Mucosa of descending colon (tissue), 3 donors: ENCODE results near the gene C1orf21. TPM values are rescaled to one million over a fixed set of nuclear protein-coding genes. Genes with fewer than 3 reads are reported as not detected.

Experiments
- ATAC-seq: fragments of 200-7000 bp; cut with Tn5 transposase; one replicate; pipeline ENCODE4 v1.9.1; 2020; ENCODE audit warnings: mild to moderate bottlenecking, moderate library complexity
- DNase-seq, 3 donors: peaks; one replicate each; pipeline ENCODE4 v3.0.0-alpha.2; 2020
- H3K36me3 ChIP-seq: fragments of 200-600 bp; one replicate; pipeline ENCODE4 v1.8.0; 2021; ENCODE audit warnings: low read depth, mild to moderate bottlenecking
- H3K4me1 ChIP-seq: fragments of 200-600 bp; one replicate; pipeline ENCODE4 v1.8.0; 2021; ENCODE audit warnings: low read depth, mild to moderate bottlenecking
- H3K4me3 ChIP-seq: fragments of 200-600 bp; one replicate; pipeline ENCODE4 v1.8.0; 2021; ENCODE audit warnings: mild to moderate bottlenecking
- H3K9me3 ChIP-seq: fragments of 200-600 bp; one replicate; pipeline ENCODE4 v1.8.0; 2021; ENCODE audit warnings: mild to moderate bottlenecking
- intact Hi-C, 2 donors: fragments of 100-400 bp; cut with DNase I in 1 of 2; cut with micrococcal nuclease in 1 of 2; formaldehyde crosslinking; loops; one replicate each; pipeline versions ENCODE4 v1.11.0 to v1.11.1; 2022; cut with DNase I, micrococcal nuclease
- total RNA-seq, 3 donors: library from RNA; stranded (reverse); fragmentation: NEBNext Ultra II Directional in 2 of 3; extraction: Animal tissue kit (Norgen Biotek cat#: 25700) in 2 of 3; gene quantifications; one replicate each; pipeline versions ENCODE4 v1.2.1 to v1.2.4, GENCODE V29; 2021 to 2023
- TF ChIP-seq, protein P1 (sequence below): fragments of 200-600 bp; IDR thresholded peaks from one replicate; pipeline ENCODE4 v1.8.0; 2022; ENCODE audit warnings: antibody characterized with exemption, mild to moderate bottlenecking
- donor health status: DM: no; HTN: no; CAD: no; lungs with moderate emphysema.
- donor health status: DM: no; HTN: no; CAD: no.
- donor health status: DM: no; HTN: yes; CAD: no.

Gene C1orf21
- total RNA-seq, 3 donors from 2014 or later: 70.9 to 109 (median 96.8) TPM

DNA sequence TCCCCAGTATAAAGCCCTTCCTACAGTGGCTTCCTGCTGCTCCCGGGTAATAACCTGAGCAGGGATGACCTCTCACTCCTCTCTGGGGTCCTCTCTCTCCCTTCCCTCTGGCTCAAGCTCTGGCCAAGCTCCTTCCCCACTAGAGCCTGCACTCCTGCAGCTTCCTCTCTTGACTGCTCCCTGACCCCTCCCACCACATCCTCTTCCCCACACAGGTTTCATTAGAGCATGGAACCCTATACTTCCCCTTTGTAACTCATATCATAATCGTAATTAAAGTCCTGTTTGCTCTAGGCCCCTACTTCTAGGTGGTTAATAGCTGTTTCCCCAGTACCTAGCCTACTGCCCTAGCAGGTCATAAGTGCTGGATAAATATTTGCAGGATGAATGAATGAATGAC is 146.2 kb downstream of the C1orf21 start:
- TF ChIP-seq, protein P1, sequence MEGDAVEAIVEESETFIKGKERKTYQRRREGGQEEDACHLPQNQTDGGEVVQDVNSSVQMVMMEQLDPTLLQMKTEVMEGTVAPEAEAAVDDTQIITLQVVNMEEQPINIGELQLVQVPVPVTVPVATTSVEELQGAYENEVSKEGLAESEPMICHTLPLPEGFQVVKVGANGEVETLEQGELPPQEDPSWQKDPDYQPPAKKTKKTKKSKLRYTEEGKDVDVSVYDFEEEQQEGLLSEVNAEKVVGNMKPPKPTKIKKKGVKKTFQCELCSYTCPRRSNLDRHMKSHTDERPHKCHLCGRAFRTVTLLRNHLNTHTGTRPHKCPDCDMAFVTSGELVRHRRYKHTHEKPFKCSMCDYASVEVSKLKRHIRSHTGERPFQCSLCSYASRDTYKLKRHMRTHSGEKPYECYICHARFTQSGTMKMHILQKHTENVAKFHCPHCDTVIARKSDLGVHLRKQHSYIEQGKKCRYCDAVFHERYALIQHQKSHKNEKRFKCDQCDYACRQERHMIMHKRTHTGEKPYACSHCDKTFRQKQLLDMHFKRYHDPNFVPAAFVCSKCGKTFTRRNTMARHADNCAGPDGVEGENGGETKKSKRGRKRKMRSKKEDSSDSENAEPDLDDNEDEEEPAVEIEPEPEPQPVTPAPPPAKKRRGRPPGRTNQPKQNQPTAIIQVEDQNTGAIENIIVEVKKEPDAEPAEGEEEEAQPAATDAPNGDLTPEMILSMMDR: no peak
- ATAC-seq (peak; percentile 46), DNase-seq (peak in 1 of 3 donors; percentile 15)
- H3K36me3 ChIP-seq: no peaks in the 10 kb centered on the region
- no peak overlapping the region for H3K4me3 ChIP-seq
- H3K9me3 ChIP-seq: no peaks in the 10 kb centered on the region
- intact Hi-C loops: no loop called here
- no peaks in the 10 kb centered on the region for H3K4me1 ChIP-seq

DNA sequence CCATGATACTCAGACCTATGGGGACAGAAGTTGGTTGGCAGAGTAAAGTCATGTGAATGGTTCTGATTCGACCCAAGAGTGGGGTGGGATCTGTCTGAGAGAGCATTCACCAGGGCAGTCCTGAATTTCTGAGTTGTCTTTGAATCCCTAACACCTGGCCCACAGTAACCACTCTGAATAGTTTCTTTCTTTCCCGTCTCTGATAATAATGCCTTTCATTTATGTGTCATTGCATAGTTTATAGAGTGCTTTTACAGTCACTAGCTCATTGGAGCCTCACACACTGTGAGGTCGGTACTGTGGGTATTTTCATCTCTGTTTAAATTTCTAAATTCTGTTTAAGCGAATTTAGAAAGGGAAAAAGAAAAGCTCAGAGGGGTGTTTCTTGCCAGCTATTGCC is 147.1 kb downstream of the C1orf21 start:
- no peak for DNase-seq
- Histone ChIP-seq H3K4me3 (no peak overlapping the region), H3K9me3 (no peaks in the 10 kb centered on the region), H3K4me1 (no peaks in the 10 kb centered on the region), H3K36me3 (no peaks in the 10 kb centered on the region)
- TF ChIP-seq, protein P1: no peak
- intact Hi-C loops: no loop called here
- peak; percentile 68 for ATAC-seq

DNA sequence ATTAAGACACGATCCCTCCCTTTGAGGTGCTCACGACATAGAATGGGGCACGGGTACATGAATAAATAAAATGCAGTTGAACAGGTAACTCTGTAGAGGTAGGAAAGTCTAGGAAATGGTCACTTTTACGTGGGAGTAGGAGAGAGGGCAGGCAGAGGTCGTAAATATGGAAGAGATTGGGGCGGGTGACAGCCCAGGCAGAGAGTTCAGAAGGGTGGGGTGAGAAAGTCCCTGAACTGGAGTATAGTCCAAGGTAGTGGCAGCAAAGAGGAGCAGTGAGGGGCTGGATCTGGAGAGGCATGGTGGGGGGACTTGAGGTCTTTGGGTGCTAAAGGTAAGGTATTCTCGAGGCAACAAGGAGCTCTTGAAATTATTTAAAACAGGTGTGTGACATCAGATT is 147.9 kb downstream of the C1orf21 start:
- H3K36me3 ChIP-seq: no peaks in the 10 kb centered on the region
- ATAC-seq (peak; percentile 69), DNase-seq (peak in 1 of 3 donors; percentile 20)
- H3K4me1 ChIP-seq: no peaks in the 10 kb centered on the region
- TF ChIP-seq, protein P1: no peak
- no peak overlapping the region for H3K4me3 ChIP-seq
- intact Hi-C loops: no loop called here
- H3K9me3 ChIP-seq: no peaks in the 10 kb centered on the region

DNA sequence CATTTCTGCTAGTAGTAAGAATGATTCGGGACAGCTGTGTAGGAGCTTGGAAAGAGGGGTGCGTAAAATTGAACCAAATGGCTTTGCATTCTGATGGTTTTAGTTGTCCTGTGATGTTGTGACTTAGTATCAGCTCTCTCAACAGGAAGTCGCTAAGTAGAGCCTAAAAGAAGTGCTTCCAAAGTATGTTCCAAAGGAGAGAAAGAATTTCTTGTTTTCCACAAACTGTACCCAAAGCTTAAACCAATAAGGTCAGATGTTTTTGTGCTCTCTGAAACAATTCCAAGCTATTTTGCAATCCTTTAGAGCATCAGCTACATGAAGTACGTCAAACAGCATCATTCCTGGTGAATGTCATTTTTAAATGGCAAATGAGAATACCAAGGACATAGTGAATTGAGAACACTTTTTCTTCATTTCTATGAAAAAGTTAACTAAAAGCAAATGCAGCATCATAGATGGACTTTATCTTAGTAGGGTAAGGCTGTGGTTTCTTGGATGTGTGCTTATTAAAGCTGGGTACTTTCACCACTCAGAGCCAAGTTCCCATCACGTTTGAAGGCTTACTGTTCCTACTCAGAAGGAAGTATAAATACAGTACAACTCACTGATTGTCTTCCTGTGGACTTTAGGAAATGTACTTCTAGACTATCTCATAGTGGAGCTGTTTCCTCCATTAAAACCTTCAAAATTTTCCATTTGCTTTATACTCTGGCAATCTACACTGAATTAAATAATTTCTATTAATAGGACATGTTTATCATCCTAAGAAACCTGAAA is 148.6 kb downstream of the C1orf21 start:
- H3K36me3 ChIP-seq: no peaks in the 10 kb centered on the region
- H3K9me3 ChIP-seq: no peaks in the 10 kb centered on the region
- DNase-seq: no peak
- no peaks in the 10 kb centered on the region for H3K4me1 ChIP-seq
- intact Hi-C loops: no loop called here
- ATAC-seq: peak; percentile 22
- TF ChIP-seq, protein P1: no peak
- no peak overlapping the region for H3K4me3 ChIP-seq

DNA sequence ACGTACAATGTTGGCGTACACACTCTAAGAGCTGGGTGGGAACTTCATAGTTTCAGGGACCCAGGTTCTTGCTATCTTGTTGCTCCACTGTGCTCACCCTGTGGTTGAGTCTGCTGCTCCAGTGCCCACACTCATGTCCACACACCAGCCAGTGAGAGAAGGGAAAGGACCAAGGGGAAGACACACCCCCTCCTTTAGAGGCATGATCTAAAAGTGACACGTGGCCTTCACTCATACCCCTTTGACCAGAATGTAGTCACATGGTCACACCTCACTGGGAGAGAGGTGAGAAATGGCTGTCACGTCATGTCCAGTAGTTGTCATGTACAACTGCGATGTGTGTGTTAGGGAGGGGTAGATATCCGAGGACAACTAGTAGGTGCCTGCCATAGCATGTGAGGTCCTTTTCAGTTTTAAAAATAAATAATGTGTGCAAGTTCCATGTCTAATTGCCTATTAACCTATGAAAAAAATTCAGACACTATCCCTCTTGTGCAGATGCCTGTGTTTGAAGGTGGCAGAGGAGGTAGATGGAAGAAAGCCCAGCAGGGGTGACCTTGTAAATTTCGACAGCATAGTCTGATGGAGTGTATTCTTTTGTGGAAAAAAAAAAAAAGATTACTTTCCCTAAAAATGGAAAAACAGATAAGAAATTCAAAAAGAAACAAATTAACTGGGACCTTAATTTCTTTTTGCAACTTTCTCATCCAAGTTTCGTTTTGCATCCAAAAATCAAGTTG is 149.6 kb downstream of the C1orf21 start:
- ATAC-seq: no peak
- DNase-seq: no peak
- intact Hi-C loops: no loop called here
- no peaks in the 10 kb centered on the region for H3K4me1 ChIP-seq
- no peaks in the 10 kb centered on the region for H3K9me3 ChIP-seq
- TF ChIP-seq, protein P1: no peak
- no peaks in the 10 kb centered on the region for H3K36me3 ChIP-seq
- no peak overlapping the region for H3K4me3 ChIP-seq
